ENCODE results near the gene KRTAP5-9.
"Not testable (repeated sequence)": the region's sequence is repeated elsewhere in the genome, so short reads cannot be mapped to it uniquely, and the experiment has no call there.

The KRTAP5-9 gene

GRCh38 chr11:71548120-71548519 is at the start of gene KRTAP5-9:
KRTAP5-9 (plus strand) TSS chr11:71548420; CDS start chr11:71548658, 238 bp downstream.
- DNase-seq (ENCODE audit: low read depth in 2 of 2, low spot score in 1 of 2): no peak

GRCh38 chr11:71499125-71499524 is 49.1 kb upstream of the KRTAP5-9 start:
- DNase-seq (ENCODE audit: low read depth in 2 of 2, low spot score in 1 of 2): no peak

- DNase-seq (ENCODE audit: low read depth in 2 of 2, low spot score in 1 of 2): no peak
Measured at GRCh38 chr11:71499546-71499945, 48.7 kb upstream of the KRTAP5-9 start.

- no peak for DNase-seq (ENCODE audit: low read depth in 2 of 2, low spot score in 1 of 2)
Measured at GRCh38 chr11:71500601-71501021, 47.6 kb upstream of the KRTAP5-9 start.

GRCh38 chr11:71501071-71501985 is 46.9 kb upstream of the KRTAP5-9 start:
- DNase-seq (ENCODE audit: low read depth in 2 of 2, low spot score in 1 of 2): no peak

- DNase-seq (ENCODE audit: low read depth in 2 of 2, low spot score in 1 of 2): no peak
Measured at GRCh38 chr11:71502026-71502425, 46.2 kb upstream of the KRTAP5-9 start.

- no peak for DNase-seq (ENCODE audit: low read depth in 2 of 2, low spot score in 1 of 2)
Measured at GRCh38 chr11:71502871-71503435, 45.3 kb upstream of the KRTAP5-9 start.

GRCh38 chr11:71504531-71504930 is 43.7 kb upstream of the KRTAP5-9 start:
- no peak for DNase-seq (ENCODE audit: low read depth in 2 of 2, low spot score in 1 of 2)

- no peak for DNase-seq (ENCODE audit: low read depth in 2 of 2, low spot score in 1 of 2)
Measured at GRCh38 chr11:71505001-71505400, 43.2 kb upstream of the KRTAP5-9 start.

GRCh38 chr11:71505781-71506180 is 42.4 kb upstream of the KRTAP5-9 start:
- DNase-seq (ENCODE audit: low read depth in 2 of 2, low spot score in 1 of 2): no peak

- no peak for DNase-seq (ENCODE audit: low read depth in 2 of 2, low spot score in 1 of 2)
Measured at GRCh38 chr11:71507102-71507501, 41.1 kb upstream of the KRTAP5-9 start.

GRCh38 chr11:71518506-71519471 is 29.4 kb upstream of the KRTAP5-9 start:
- no peak for DNase-seq (ENCODE audit: low read depth in 2 of 2, low spot score in 1 of 2)

GRCh38 chr11:71519546-71519945 is 28.7 kb upstream of the KRTAP5-9 start:
- DNase-seq (ENCODE audit: low read depth in 2 of 2, low spot score in 1 of 2): no peak

GRCh38 chr11:71525188-71525937 is 22.9 kb upstream of the KRTAP5-9 start:
- no peak for DNase-seq (ENCODE audit: low read depth in 2 of 2, low spot score in 1 of 2)

- no peak for DNase-seq (ENCODE audit: low read depth in 2 of 2, low spot score in 1 of 2)
Measured at GRCh38 chr11:71525938-71526495, 22.2 kb upstream of the KRTAP5-9 start.

GRCh38 chr11:71526796-71527575 is 21.2 kb upstream of the KRTAP5-9 start, which contains the start of gene KRTAP5-7:
KRTAP5-7 (plus strand) TSS chr11:71527267; CDS start chr11:71527301, 34 bp downstream.
- DNase-seq (ENCODE audit: low read depth in 2 of 2, low spot score in 1 of 2): not testable (repeated sequence)

GRCh38 chr11:71527576-71528210 is 20.5 kb upstream of the KRTAP5-9 start:
- no peak for DNase-seq (ENCODE audit: low read depth in 2 of 2, low spot score in 1 of 2)

GRCh38 chr11:71530602-71531001 is 17.6 kb upstream of the KRTAP5-9 start:
- no peak for DNase-seq (ENCODE audit: low read depth in 2 of 2, low spot score in 1 of 2)

All from stimulated activated CD8-positive, alpha-beta memory T cell treated with anti-CD3 and anti-CD28 coated beads, Interleukin-4, amount 100 ng/mL, for 1 hour (primary cell).